H1 (cell line): ENCODE measurements around the gene B4GALNT1. TPM values are rescaled to one million over a fixed set of nuclear protein-coding genes. Genes with fewer than 3 reads are reported as not detected.

Source experiments
- CTCF ChIA-PET: fragments of 300-600 bp; sonication (Branson Sonifier 250); formaldehyde crosslinking; loops from one replicate; lab custom pipeline; 2021; ENCODE audit not compliant: partially characterized antibody; lab: Charles Lee
- POLR2A ChIA-PET: fragments of 300-600 bp; sonication (Branson Sonifier 250); formaldehyde crosslinking; loops from one replicate; lab custom pipeline; 2021; ENCODE audit warnings: inconsistent platforms; ENCODE audit not compliant: partially characterized antibody; lab: Charles Lee
- DNase-seq, 2 experiments: peaks; one replicate each; pipeline versions ENCODE4 v3.0.0 to v3.0.0-alpha.2; 2010 to 2022; ENCODE audit warnings: low spot score in 2 of 2, low read depth in 1 of 2, mixed read lengths in 1 of 2
- FAIRE-seq: peaks from 2 replicates; lab custom pipeline; 2011; peaks lifted over from hg19 to GRCh38; lab: Jason Lieb, UNC
- H2AFZ ChIP-seq: 2 replicates; pipeline ENCODE4 v1.8.1; 2012; ENCODE audit warnings: low read length, inconsistent platforms
- H2AK5ac ChIP-seq: 2 replicates; pipeline ENCODE4 v1.6.1; 2013; ENCODE audit warnings: low read depth, low read length
- H2BK120ac ChIP-seq: replicated peaks from 2 replicates; pipeline ENCODE3; 2013; ENCODE audit warnings: low read depth, low read length, inconsistent platforms
- H2BK12ac ChIP-seq: 2 replicates; pipeline ENCODE4 v1.6.1; 2013; ENCODE audit warnings: low read depth, low read length
- H2BK15ac ChIP-seq: 2 replicates; pipeline ENCODE4 v1.6.1; 2013; ENCODE audit warnings: low read length
- H2BK20ac ChIP-seq: 2 replicates; pipeline ENCODE4 v1.6.1; 2013; ENCODE audit warnings: low read length
- H2BK5ac ChIP-seq: 2 replicates; pipeline ENCODE4 v1.6.1; 2013; ENCODE audit warnings: low read depth, low read length
- H3K14ac ChIP-seq: 2 replicates; pipeline ENCODE4 v1.6.1; 2013; ENCODE audit warnings: inconsistent platforms; ENCODE audit not compliant: insufficient read length
- H3K18ac ChIP-seq: 2 replicates; pipeline ENCODE4 v1.6.1; 2013; ENCODE audit warnings: low read length; ENCODE audit errors: extremely low read depth
- H3K23ac ChIP-seq: 2 replicates; pipeline ENCODE4 v1.6.1; 2013; ENCODE audit warnings: inconsistent platforms; ENCODE audit not compliant: insufficient read length
- H3K23me2 ChIP-seq: 2 replicates; pipeline ENCODE4 v1.6.1; 2013; ENCODE audit warnings: low read depth, low read length
- H3K27ac ChIP-seq: 2 replicates; pipeline ENCODE4 v1.6.1; 2011; ENCODE audit warnings: low read depth, low read length, inconsistent platforms
- H3K27me3 ChIP-seq, 4 experiments: replicated peaks in 1 of 4; 1 replicate in 1 of 4; 2 replicates in 3 of 4; pipeline versions ENCODE4 v1.6.1 to v1.8.1; 2011 to 2013; ENCODE audit warnings: low read length in 3 of 4, mild to moderate bottlenecking in 3 of 4, inconsistent platforms in 2 of 4, mixed read lengths in 2 of 4, moderate library complexity in 1 of 4; ENCODE audit not compliant: control insufficient read depth in 3 of 4, insufficient read depth in 3 of 4; ENCODE audit errors: extremely low read depth in 1 of 4
- H3K36me3 ChIP-seq, 4 experiments: 2 replicates each; pipeline versions ENCODE4 v1.6.1 to v1.8.1; 2011 to 2013; ENCODE audit warnings: mild to moderate bottlenecking in 4 of 4, low read length in 3 of 4, moderate library complexity in 2 of 4, control low read depth in 1 of 4, inconsistent platforms in 1 of 4; ENCODE audit not compliant: insufficient read depth in 4 of 4, control insufficient read depth in 2 of 4
- H3K4ac ChIP-seq: replicated peaks from 2 replicates; pipeline ENCODE3; 2013; ENCODE audit warnings: low read length, low read depth, mixed read lengths, inconsistent platforms; ENCODE audit not compliant: insufficient read length
- H3K4me1 ChIP-seq, 4 experiments: replicated peaks in 1 of 4; 1 replicate in 1 of 4; 2 replicates in 3 of 4; pipeline versions ENCODE4 v1.6.1 to v1.8.1; 2011 to 2013; ENCODE audit warnings: low read length in 3 of 4, inconsistent platforms in 2 of 4, mixed read lengths in 1 of 4; ENCODE audit not compliant: insufficient read depth in 4 of 4, control insufficient read depth in 3 of 4
- H3K4me2 ChIP-seq, 2 experiments: 2 replicates each; pipeline versions ENCODE4 v1.6.1 to v1.8.1; 2011 to 2013; ENCODE audit warnings: low read depth in 2 of 2, low read length in 2 of 2, control low read depth in 1 of 2, inconsistent platforms in 1 of 2, mild to moderate bottlenecking in 1 of 2; ENCODE audit not compliant: insufficient read depth in 1 of 2
- H3K4me3 ChIP-seq, 4 experiments: fragments of 200-600, 300-600 bp in 1 of 4; sonication (generic), shearing (Covaris generic), sonication (Bioruptor Twin) in 1 of 4; 2 replicates each; pipeline versions ENCODE4 v1.5.1 to v1.8.1; 2011 to 2016; ENCODE audit warnings: low read length in 4 of 4, low read depth in 3 of 4, control low read depth in 2 of 4, inconsistent platforms in 2 of 4, mild to moderate bottlenecking in 2 of 4, mixed read lengths in 1 of 4, moderate library complexity in 1 of 4; ENCODE audit not compliant: insufficient read depth in 2 of 4; ENCODE audit errors: extremely low read depth in 1 of 4
- H3K56ac ChIP-seq: replicated peaks from 2 replicates; pipeline ENCODE3; 2013; ENCODE audit warnings: low read depth, mild to moderate bottlenecking, mixed read lengths, low read length, inconsistent platforms; ENCODE audit not compliant: insufficient read length
- H3K79me1 ChIP-seq: 2 replicates; pipeline ENCODE4 v1.6.1; 2013; ENCODE audit warnings: low read depth, low read length, control low read depth
- H3K79me2 ChIP-seq, 2 experiments: 2 replicates each; pipeline versions ENCODE4 v1.6.1 to v1.8.1; 2012 to 2013; ENCODE audit warnings: low read length in 2 of 2, mild to moderate bottlenecking in 2 of 2, inconsistent platforms in 1 of 2; ENCODE audit not compliant: insufficient read depth in 2 of 2, control insufficient read depth in 1 of 2
- H3K9ac ChIP-seq, 4 experiments: replicated peaks in 1 of 4; 1 replicate in 1 of 4; 2 replicates in 3 of 4; pipeline versions ENCODE4 v1.6.1 to v1.8.1; 2011 to 2013; ENCODE audit warnings: low read depth in 3 of 4, low read length in 3 of 4, control low read depth in 2 of 4, mild to moderate bottlenecking in 2 of 4, moderate library complexity in 2 of 4, inconsistent platforms in 1 of 4; ENCODE audit errors: extremely low read depth in 1 of 4
- H3K9me3 ChIP-seq, 2 experiments: 2 replicates each; pipeline versions ENCODE4 v1.6.1 to v1.8.1; 2012 to 2013; ENCODE audit warnings: mild to moderate bottlenecking in 2 of 2, moderate library complexity in 2 of 2, control low read depth in 1 of 2, inconsistent platforms in 1 of 2, low read depth in 1 of 2, low read length in 1 of 2, mixed read lengths in 1 of 2; ENCODE audit not compliant: insufficient read depth in 2 of 2
- H4K20me1 ChIP-seq, 2 experiments: replicated peaks in 1 of 2; 2 replicates each; pipeline versions ENCODE3 to v1.8.1; 2011 to 2013; ENCODE audit warnings: inconsistent platforms in 2 of 2, low read length in 2 of 2, mild to moderate bottlenecking in 1 of 2; ENCODE audit not compliant: insufficient read depth in 2 of 2, control insufficient read depth in 1 of 2
- H4K5ac ChIP-seq: 2 replicates; pipeline ENCODE4 v1.6.1; 2013; ENCODE audit warnings: low read length, low read depth, mixed read lengths, inconsistent platforms; ENCODE audit not compliant: insufficient read length
- H4K8ac ChIP-seq: 2 replicates; pipeline ENCODE4 v1.8.0; 2013; ENCODE audit warnings: mild to moderate bottlenecking, moderate library complexity, low read length, inconsistent platforms; ENCODE audit not compliant: insufficient read depth; ENCODE audit errors: extremely low read depth
- H4K91ac ChIP-seq: replicated peaks from 2 replicates; pipeline ENCODE3; 2013; ENCODE audit warnings: low read length, mixed read lengths, inconsistent platforms; ENCODE audit not compliant: insufficient read length
- ASH2L ChIP-seq: fragments of 200-600, 300-600 bp; sonication (generic); IDR thresholded peaks from one replicate; pipeline ENCODE4 v1.7.1; 2017; ENCODE audit warnings: low read length
- BRCA1 ChIP-seq: IDR thresholded peaks from 2 replicates; pipeline ENCODE4 v1.6.1; 2012; ENCODE audit warnings: low read depth, low read length, improper control_type of control experiment
- CBX8 ChIP-seq: fragments of 300-800, 300-1000 bp; sonication (generic); IDR thresholded peaks from 2 replicates; pipeline ENCODE4 v1.7.1; 2016; ENCODE audit warnings: low read depth, low read length, borderline replicate concordance
- CHD1 ChIP-seq: IDR thresholded peaks from 2 replicates; pipeline ENCODE4 v1.6.1; 2012; ENCODE audit warnings: low read depth, low read length, improper control_type of control experiment
- CTBP2 ChIP-seq: IDR thresholded peaks from 2 replicates; pipeline ENCODE4 v1.7.0; 2011; ENCODE audit warnings: borderline replicate concordance, mild to moderate bottlenecking, moderate library complexity, mixed read lengths, low read length; ENCODE audit not compliant: insufficient read depth, insufficient read length
- HDAC2 ChIP-seq, 2 experiments: fragments of 300-600 bp in 1 of 2; sonication (generic) in 1 of 2; IDR thresholded peaks; 2 replicates each; pipeline ENCODE4 v1.6.1; 2011 to 2012; ENCODE audit warnings: low read depth in 2 of 2, low read length in 2 of 2, mild to moderate bottlenecking in 2 of 2, moderate library complexity in 2 of 2, borderline replicate concordance in 1 of 2, inconsistent platforms in 1 of 2
- KDM4A ChIP-seq: IDR thresholded peaks from one replicate; pipeline ENCODE4 v1.7.1; 2012; ENCODE audit warnings: low read depth, mild to moderate bottlenecking, moderate library complexity, low read length, inconsistent platforms; ENCODE audit not compliant: severe bottlenecking
- KDM5A ChIP-seq: fragments of 200-600 bp; IDR thresholded peaks from 2 replicates; pipeline ENCODE4 v1.7.1; 2012; ENCODE audit warnings: mild to moderate bottlenecking, low read length, inconsistent platforms, mixed read lengths
- RAD21 ChIP-seq, 2 experiments: IDR thresholded peaks in 1 of 2; conservative IDR thresholded peaks in 1 of 2; 2 replicates each; pipeline ENCODE4 v1.6.1; 2011; ENCODE audit warnings: low read depth in 2 of 2, low read length in 2 of 2, improper control_type of control experiment in 1 of 2, inconsistent platforms in 1 of 2, mild to moderate bottlenecking in 1 of 2, moderate library complexity in 1 of 2
- SRF ChIP-seq: IDR thresholded peaks from 2 replicates; pipeline ENCODE4 v1.6.1; 2011; ENCODE audit warnings: mild to moderate bottlenecking, low read depth, low read length, moderate library complexity
- TAF7 ChIP-seq: optimal IDR thresholded peaks from 2 replicates; pipeline ENCODE3; 2011; ENCODE audit warnings: low read depth, mild to moderate bottlenecking, inconsistent platforms, low read length, moderate library complexity, borderline replicate concordance
- TBP ChIP-seq: IDR thresholded peaks from 2 replicates; pipeline ENCODE4 v1.6.1; 2011; ENCODE audit warnings: low read depth, low read length, improper control_type of control experiment
- WGBS, 2 experiments: shearing (Covaris generic) in 1 of 2; methylation state at CpG; one replicate each; pipeline versions ENCODE4 v1.1.6 to v1.1.7; 2013 to 2015; ENCODE audit warnings: low lambda C conversion rate in 2 of 2, mixed read lengths in 2 of 2, inconsistent platforms in 1 of 2, low coverage in 1 of 2, missing lambda C conversion rate in 1 of 2; ENCODE audit not compliant: insufficient replicate concordance in 2 of 2, insufficient coverage in 1 of 2, insufficient read length in 1 of 2; ENCODE audit errors: extremely low coverage in 1 of 2, missing lambda C conversion rate in 1 of 2; 5-methylcytosine and 5-hydroxymethylcytosine counted together
- polyA plus RNA-seq, 7 experiments: library from polyadenylated mRNA; depleted of rRNA in 3 of 7; stranded (reverse) in 5 of 7; unstranded in 2 of 7; fragments of >200 nt in 5 of 7; fragments of 200-250 nt in 2 of 7; gene quantifications; 1 replicate in 5 of 7; 2 replicates in 1 of 7; 4 replicates in 1 of 7; pipeline versions ENCODE4 v1.2.1 to v1.2.3, GENCODE V29; 2011 to 2013; ENCODE audit warnings: missing spikeins in 2 of 7, mixed read lengths in 2 of 7
- total RNA-seq: library from RNA; stranded (reverse); fragmentation: NEBNext Ultra II Directional; extraction: Animal tissue kit (Norgen Biotek cat#: 25700); gene quantifications from 2 replicates; pipeline ENCODE4 v1.2.1, GENCODE V29; 2021
- TF ChIP-seq, protein P1 (sequence below): IDR thresholded peaks from 2 replicates; pipeline ENCODE4 v1.6.1; 2011; ENCODE audit warnings: low read depth, mild to moderate bottlenecking, low read length; ENCODE audit not compliant: insufficient read depth

Gene B4GALNT1
- total and polyA plus RNA-seq, 2 of the 8 experiments (the other 6 are each of a cell fraction or from before 2014, with no cell fraction given) = 1.5 to 2.3 TPM

DNA sequence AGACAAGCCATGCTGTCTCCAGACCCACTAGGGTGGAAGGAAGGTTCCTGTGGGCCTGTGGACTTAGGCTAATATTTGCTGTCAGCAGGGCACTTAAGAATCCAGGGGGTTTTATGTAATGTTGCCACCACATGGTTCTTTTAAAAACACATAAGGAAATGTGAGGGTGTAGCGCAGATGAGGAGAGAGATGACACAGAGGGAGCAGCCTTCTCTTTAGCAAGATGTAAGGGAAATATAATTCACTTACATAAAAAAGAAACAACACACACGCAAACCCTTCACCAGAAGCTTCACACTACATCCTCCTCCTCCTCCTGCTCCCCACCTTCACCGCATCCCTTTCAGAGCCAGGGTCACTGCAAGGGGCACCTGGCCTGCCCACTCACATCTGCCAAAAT, 46.9 kb downstream of the B4GALNT1 start:
- peaks cover 5 to 21% (median 7%) of the 10 kb centered on the region in 4 experiments; a peak in 7 of 8 replicates for H3K36me3 ChIP-seq
- no peak overlapping the region for H4K5ac ChIP-seq
- no peak overlapping the region for H3K14ac ChIP-seq
- H3K4me1 ChIP-seq = peaks cover 2 to 3% (median 3%) of the 10 kb centered on the region in 4 experiments; a peak in 5 of 7 replicates
- no peak overlapping the region for H3K23ac ChIP-seq
- no peaks in the 10 kb centered on the region for H3K79me2 ChIP-seq
- H3K4ac ChIP-seq = no peak overlapping the region
- no peaks in the 10 kb centered on the region for H3K79me1 ChIP-seq
- no peak overlapping the region for H3K4me2 ChIP-seq
- CTCF ChIA-PET = interaction anchor here (5.2 to 7.8 kb wide), 5 partner anchors 15 to 150 kb away, joined by 60 to 201 read pairs (median 88); partner anchors contain the start of genes ARHGEF25 and B4GALNT1
- H2AK5ac ChIP-seq = no peak overlapping the region
- TF ChIP-seq SRF = no peak
- TF ChIP-seq, protein P1, sequence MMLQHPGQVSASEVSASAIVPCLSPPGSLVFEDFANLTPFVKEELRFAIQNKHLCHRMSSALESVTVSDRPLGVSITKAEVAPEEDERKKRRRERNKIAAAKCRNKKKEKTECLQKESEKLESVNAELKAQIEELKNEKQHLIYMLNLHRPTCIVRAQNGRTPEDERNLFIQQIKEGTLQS = no peak
- no peak for TF ChIP-seq RAD21 (IDR thresholded peaks at IDR 0.05 in 1 of 2, conservative IDR thresholded peaks at IDR 0.05 in 1 of 2; ENCODE audit: low read depth in 2 of 2, low read length in 2 of 2)
- no peak for TF ChIP-seq ASH2L
- TF ChIP-seq CHD1 = no peak
- no peak for TF ChIP-seq CBX8
- TF ChIP-seq TAF7 = no peak
- no peak for TF ChIP-seq TBP
- no peak for TF ChIP-seq CTBP2
- TF ChIP-seq HDAC2 (IDR thresholded peaks at IDR 0.05; ENCODE audit: borderline replicate concordance in 1 of 2, low read depth in 2 of 2, low read length in 2 of 2) = no peak
- no peak for TF ChIP-seq BRCA1
- TF ChIP-seq KDM5A = no peak
- no peak for TF ChIP-seq KDM4A
- TF ChIP-seq, all 59 proteins: peak for 0
- H2BK20ac ChIP-seq = no peak overlapping the region
- 81% methylated on average over 3 of the region's 3 CpGs; no CpG with 5 or more reads in 1 of the 2 experiments for WGBS, 2 experiments
- no peak overlapping the region for H2BK5ac ChIP-seq
- POLR2A ChIA-PET = interaction anchor here (0.7 to 1.3 kb wide), 2 partner anchors 12 to 39 kb away, joined by 3 read pairs; no protein-coding TSS in a partner anchor
- no peak overlapping the region for H3K27ac ChIP-seq
- DNase-seq (no peak), FAIRE-seq (no peak)
- no peak overlapping the region for H3K18ac ChIP-seq
- H2BK15ac ChIP-seq = no peak overlapping the region
- no peak overlapping the region for H3K56ac ChIP-seq
- H3K27me3 ChIP-seq = no peaks in the 10 kb centered on the region
- H3K4me3 ChIP-seq = no peak overlapping the region
- H2AFZ ChIP-seq = no peak overlapping the region
- H4K91ac ChIP-seq = no peak overlapping the region
- H2BK12ac ChIP-seq = no peak overlapping the region
- H4K20me1 ChIP-seq = peaks cover 3 to 4% of the 10 kb centered on the region in 2 experiments
- H3K9ac ChIP-seq = no peak overlapping the region
- H3K9me3 ChIP-seq = no peaks in the 10 kb centered on the region
- peaks cover 6% of the 10 kb centered on the region; the same call in 1 of the 2 replicates for H3K23me2 ChIP-seq
- H2BK120ac ChIP-seq = no peak overlapping the region
- H4K8ac ChIP-seq = no peak overlapping the region
